Fibroblast of villous mesenchyme (primary cell): Measurements from ENCODE around the gene KRTAP2-1. TPM values are rescaled to one million over a fixed set of nuclear protein-coding genes. Genes with fewer than 3 reads are reported as not detected.
"Not testable (repeated sequence)": the region's sequence is repeated elsewhere in the genome, so short reads cannot be mapped to it uniquely, and the experiment has no call there.

ENCODE experiments used
- DNase-seq: peaks from one replicate; pipeline ENCODE4 v3.0.0-alpha.2; 2010; ENCODE audit warnings: low read depth
- H3K4me3 ChIP-seq: 2 replicates; pipeline ENCODE4 v1.5.1; 2011; ENCODE audit warnings: low read depth, mild to moderate bottlenecking, low read length
- CTCF ChIP-seq: IDR thresholded peaks from 2 replicates; pipeline ENCODE4 v1.5.1; 2012; ENCODE audit warnings: low read depth, mild to moderate bottlenecking, low read length; ENCODE audit not compliant: insufficient read depth
- total RNA-seq: library from RNA; depleted of rRNA; stranded (reverse); fragments of >200 nt; gene quantifications from 2 replicates; pipeline ENCODE4 v1.2.3, GENCODE V29; 2012

Gene KRTAP2-1
- not detected in 2 replicates for total RNA-seq

GRCh38 chr17:41046735-41047465, at the start of gene KRTAP2-1:
TSS of gene KRTAP2-1 (minus strand) at chr17:41047316. CDS start at chr17:41047267, 49 bp downstream.
- not testable (repeated sequence) for H3K4me3 ChIP-seq, DNase-seq

- DNase-seq = no peak
- TF ChIP-seq CTCF = no peak
- no peak overlapping the region for H3K4me3 ChIP-seq
Measured at GRCh38 chr17:41096055-41096454, 48.9 kb upstream of the KRTAP2-1 start.

- not testable (repeated sequence) for DNase-seq, H3K4me3 ChIP-seq
Measured at GRCh38 chr17:41088760-41089352, 41.7 kb upstream of the KRTAP2-1 start.

- DNase-seq, H3K4me3 ChIP-seq: not testable (repeated sequence)
Measured at GRCh38 chr17:41084100-41084856, 37.2 kb upstream of the KRTAP2-1 start, which contains the start of gene KRTAP4-7. TSS of gene KRTAP4-7 (plus strand) at chr17:41084150. CDS start at chr17:41084207, 57 bp downstream.

GRCh38 chr17:41083427-41083826, 36.3 kb upstream of the KRTAP2-1 start:
- not testable (repeated sequence) for DNase-seq, H3K4me3 ChIP-seq

- TF ChIP-seq CTCF = no peak
- DNase-seq = no peak
- no peak overlapping the region for H3K4me3 ChIP-seq
Measured at GRCh38 chr17:41082626-41083025, 35.5 kb upstream of the KRTAP2-1 start.

- TF ChIP-seq CTCF = no peak
- DNase-seq = no peak
- no peak overlapping the region for H3K4me3 ChIP-seq
Measured at GRCh38 chr17:41076788-41077187, 29.7 kb upstream of the KRTAP2-1 start.

- no peak overlapping the region for H3K4me3 ChIP-seq
- no peak for TF ChIP-seq CTCF
- DNase-seq = no peak
Measured at GRCh38 chr17:41073676-41074075, 26.6 kb upstream of the KRTAP2-1 start.
